GM12873 (cell line): ENCODE results near the gene GABRR1.

Source experiments
- CTCF ChIP-seq: IDR thresholded peaks from 2 replicates; pipeline ENCODE4 v1.5.1; 2012; ENCODE audit warnings: low read depth, mild to moderate bottlenecking, moderate library complexity, low read length, control low read depth; ENCODE audit not compliant: insufficient read depth; ENCODE audit errors: missing control alignments

The GABRR1 gene

GRCh38 chr6:89243331-89243629 is 26.1 kb upstream of the GABRR1 start:
- TF ChIP-seq CTCF = no peak

- peak; percentile 41 for TF ChIP-seq CTCF
These were observed 25.6 kb upstream of the GABRR1 start for GRCh38 chr6:89242574-89243330.

GRCh38 chr6:89239338-89239737 is 22.2 kb upstream of the GABRR1 start:
- peak; percentile 64 for TF ChIP-seq CTCF

- TF ChIP-seq CTCF = no peak
These were observed 20.0 kb upstream of the GABRR1 start for GRCh38 chr6:89237158-89237557.

GRCh38 chr6:89222712-89223039 is 5.5 kb upstream of the GABRR1 start:
- no peak for TF ChIP-seq CTCF

- TF ChIP-seq CTCF = no peak
These were observed 5.0 kb upstream of the GABRR1 start for GRCh38 chr6:89221971-89222711.

GRCh38 chr6:89221129-89221528 is 4.0 kb upstream of the GABRR1 start:
- TF ChIP-seq CTCF = no peak
